KMS-11 (cell line): Measurements from ENCODE around the gene ENPP1.

Experiments used
- H2AFZ ChIP-seq: fragments of 200-600 bp; sonication (generic); 2 replicates; pipeline ENCODE4 v1.6.1; 2016; ENCODE audit warnings: antibody characterized with exemption, mixed run types, low read depth
- H3K27ac ChIP-seq: fragments of 200-600 bp; sonication (generic); 2 replicates; pipeline ENCODE4 v1.6.1; 2016; ENCODE audit warnings: mild to moderate bottlenecking, mixed run types
- H3K27me3 ChIP-seq: fragments of 200-600 bp; sonication (generic); 2 replicates; pipeline ENCODE4 v1.6.1; 2017; ENCODE audit warnings: mild to moderate bottlenecking, low read depth, mixed run types, moderate library complexity; ENCODE audit not compliant: insufficient read depth
- H3K36me3 ChIP-seq: fragments of 200-600 bp; sonication (generic); 2 replicates; pipeline ENCODE4 v1.6.1; 2017; ENCODE audit warnings: mild to moderate bottlenecking, mixed run types; ENCODE audit not compliant: insufficient read depth
- H3K4me1 ChIP-seq: fragments of 200-600 bp; sonication (generic); 2 replicates; pipeline ENCODE4 v1.6.1; 2016; ENCODE audit warnings: mild to moderate bottlenecking, low read depth, mixed run types; ENCODE audit not compliant: poor library complexity, severe bottlenecking
- H3K4me2 ChIP-seq: fragments of 200-600 bp; sonication (generic); 2 replicates; pipeline ENCODE4 v1.7.0; 2016; ENCODE audit warnings: mild to moderate bottlenecking, mixed run types
- H3K4me3 ChIP-seq: fragments of 200-600 bp; sonication (generic); IDR thresholded peaks from 2 replicates; pipeline ENCODE4 v1.6.1; 2017; ENCODE audit warnings: low read depth, low read length, mixed read lengths; ENCODE audit not compliant: insufficient read depth
- H3K79me2 ChIP-seq: fragments of 200-600 bp; sonication (generic); 2 replicates; pipeline ENCODE4 v1.6.1; 2016; ENCODE audit warnings: low read depth, mixed run types; ENCODE audit not compliant: insufficient read depth
- H3K9ac ChIP-seq: fragments of 200-600 bp; sonication (generic); 2 replicates; pipeline ENCODE4 v1.6.1; 2016; ENCODE audit warnings: mild to moderate bottlenecking, mixed run types
- H4K20me1 ChIP-seq: fragments of 200-600 bp; sonication (generic); 2 replicates; pipeline ENCODE4 v1.6.1; 2016; ENCODE audit warnings: mild to moderate bottlenecking, mixed run types; ENCODE audit not compliant: insufficient read depth
- CTCF ChIP-seq: fragments of 200-600 bp; sonication (generic); conservative IDR thresholded peaks from 2 replicates; pipeline ENCODE4 v1.6.1; 2017; ENCODE audit warnings: low read depth, mild to moderate bottlenecking, antibody characterized with exemption, low read length, moderate library complexity, mixed read lengths

ENPP1 gene

DNA sequence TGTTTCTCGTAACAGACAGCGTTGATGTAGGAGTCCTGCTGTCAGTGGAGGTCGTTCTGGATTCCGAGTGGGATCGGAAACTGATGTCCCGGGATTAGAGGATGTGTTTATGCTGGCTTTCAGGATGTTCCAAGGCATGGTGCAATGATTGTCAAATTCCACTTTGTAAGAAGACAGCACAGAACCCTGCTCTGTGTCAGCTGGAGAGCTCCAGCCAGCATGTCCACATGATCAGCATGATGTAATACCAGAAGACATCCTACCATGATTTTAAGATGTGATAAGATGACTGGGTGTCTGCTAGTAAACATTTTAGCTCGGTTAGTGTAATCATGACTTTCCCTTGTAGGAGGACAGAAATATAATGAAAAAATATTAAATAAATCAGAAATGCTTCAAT lies 20.3 kb downstream of the ENPP1 start:
- Histone ChIP-seq H3K79me2 (no peaks in the 10 kb centered on the region), H3K27me3 (no peaks in the 10 kb centered on the region), H3K9ac (no peak overlapping the region), H2AFZ (no peak overlapping the region), H3K4me1 (no peaks in the 10 kb centered on the region), H3K4me3 (no peak overlapping the region), H3K27ac (no peak overlapping the region), H3K4me2 (no peak overlapping the region), H3K36me3 (no peaks in the 10 kb centered on the region), H4K20me1 (no peaks in the 10 kb centered on the region)
- no peak for TF ChIP-seq CTCF

DNA sequence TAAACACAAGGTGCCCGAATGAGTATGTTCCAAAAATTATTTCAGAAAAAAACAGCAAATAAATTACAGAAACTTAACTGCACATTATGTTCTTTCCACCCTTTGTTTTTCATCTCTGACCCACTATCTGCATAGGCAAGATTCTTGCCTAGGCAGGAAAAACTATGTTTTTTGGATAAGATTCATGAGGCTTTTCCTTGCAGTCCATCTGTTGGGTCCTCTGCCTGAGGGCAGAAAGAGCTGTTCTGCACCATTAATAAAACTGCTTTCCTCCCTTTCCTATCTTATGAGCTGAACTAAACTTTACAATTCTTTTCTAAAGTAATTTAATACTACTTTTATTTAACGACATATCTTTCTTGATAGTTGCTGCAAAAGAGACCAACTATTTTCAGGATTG lies 21.1 kb downstream of the ENPP1 start:
- Histone ChIP-seq H3K36me3 (no peaks in the 10 kb centered on the region), H3K9ac (no peak overlapping the region), H3K4me1 (no peaks in the 10 kb centered on the region), H3K27ac (no peak overlapping the region), H3K4me3 (no peak overlapping the region), H4K20me1 (no peaks in the 10 kb centered on the region), H3K79me2 (no peaks in the 10 kb centered on the region), H3K4me2 (no peak overlapping the region), H3K27me3 (no peaks in the 10 kb centered on the region), H2AFZ (no peak overlapping the region)
- TF ChIP-seq CTCF = no peak

GRCh38 chr6:131831392-131831791 lies 23.6 kb downstream of the ENPP1 start:
- Histone ChIP-seq H3K79me2 (no peaks in the 10 kb centered on the region), H3K4me2 (no peak overlapping the region), H3K27me3 (no peaks in the 10 kb centered on the region), H3K27ac (no peak overlapping the region), H3K4me1 (no peaks in the 10 kb centered on the region), H2AFZ (no peak overlapping the region), H4K20me1 (no peaks in the 10 kb centered on the region), H3K9ac (no peak overlapping the region), H3K4me3 (no peak overlapping the region), H3K36me3 (no peaks in the 10 kb centered on the region)
- TF ChIP-seq CTCF = no peak

DNA sequence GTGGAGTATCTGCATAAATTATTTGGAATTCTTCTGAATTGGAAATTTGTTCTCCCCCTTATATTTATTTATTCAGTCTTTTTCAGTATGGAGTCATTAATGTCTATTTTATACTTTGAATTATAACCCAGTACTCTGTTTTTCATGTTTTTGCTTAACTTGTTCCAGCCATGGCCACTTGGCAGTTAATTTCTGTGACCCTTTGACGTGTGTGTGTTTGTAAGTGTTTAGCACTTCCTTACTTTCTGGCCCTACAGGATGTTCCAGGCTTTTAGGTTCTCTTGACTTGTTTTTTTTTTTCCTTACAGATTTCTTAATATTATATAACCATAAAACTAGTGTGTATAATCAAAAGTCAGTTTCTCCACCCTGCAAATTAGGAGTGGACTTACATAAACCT lies 24.1 kb downstream of the ENPP1 start:
- H4K20me1 ChIP-seq = no peaks in the 10 kb centered on the region
- no peak overlapping the region for H2AFZ ChIP-seq
- H3K27ac ChIP-seq = no peak overlapping the region
- no peaks in the 10 kb centered on the region for H3K4me1 ChIP-seq
- H3K4me2 ChIP-seq = no peak overlapping the region
- H3K36me3 ChIP-seq = no peaks in the 10 kb centered on the region
- H3K9ac ChIP-seq = no peak overlapping the region
- no peaks in the 10 kb centered on the region for H3K79me2 ChIP-seq
- TF ChIP-seq CTCF = no peak
- H3K4me3 ChIP-seq = no peak overlapping the region
- H3K27me3 ChIP-seq = no peaks in the 10 kb centered on the region

GRCh38 chr6:131832363-131832762 lies 24.5 kb downstream of the ENPP1 start:
- Histone ChIP-seq H3K36me3 (no peaks in the 10 kb centered on the region), H3K27ac (no peak overlapping the region), H3K4me3 (no peak overlapping the region), H3K9ac (no peak overlapping the region), H3K79me2 (no peaks in the 10 kb centered on the region), H4K20me1 (no peaks in the 10 kb centered on the region), H3K4me2 (no peak overlapping the region), H2AFZ (no peak overlapping the region), H3K4me1 (no peaks in the 10 kb centered on the region), H3K27me3 (no peaks in the 10 kb centered on the region)
- TF ChIP-seq CTCF = no peak
